NCI-H1092 (cell line): ENCODE data around the gene IFNA6.
"Not testable (repeated sequence)": the region's sequence is repeated elsewhere in the genome, so short reads cannot be mapped to it uniquely, and the experiment has no call there.

ENCODE experiments used
- DNase-seq: peaks from one replicate; lab custom pipeline; 2025; lab: John Stamatoyannopoulos, UW

IFNA6 gene

GRCh38 chr9:21350787-21351186 lies at the start of gene IFNA6:
Gene IFNA6, minus strand, starts transcription at chr9:21350887. Its CDS starts 0 bp downstream, at chr9:21350887.
- DNase-seq: no peak

GRCh38 chr9:21399956-21400355 lies 49.3 kb upstream of the IFNA6 start:
- DNase-seq: no peak

- no peak for DNase-seq
These were observed 48.3 kb upstream of the IFNA6 start for GRCh38 chr9:21398955-21399489.

- DNase-seq: peak; percentile 30
These were observed 45.4 kb upstream of the IFNA6 start for GRCh38 chr9:21395778-21396717.

- no peak for DNase-seq
These were observed 41.6 kb upstream of the IFNA6 start for GRCh38 chr9:21392270-21392669.

GRCh38 chr9:21385131-21385670 lies 34.5 kb upstream of the IFNA6 start, which contains the start of gene IFNA2:
Gene IFNA2, minus strand, starts transcription at chr9:21385398. Its CDS starts 69 bp downstream, at chr9:21385329.
- DNase-seq: no peak

- no peak for DNase-seq
These were observed 32.9 kb upstream of the IFNA6 start for GRCh38 chr9:21383627-21384026.

- no peak for DNase-seq
These were observed 31.0 kb upstream of the IFNA6 start for GRCh38 chr9:21381448-21382339.

GRCh38 chr9:21371467-21371866 lies 20.8 kb upstream of the IFNA6 start:
- DNase-seq: not testable (repeated sequence)

GRCh38 chr9:21367957-21368356 lies 17.3 kb upstream of the IFNA6 start, which contains the start of gene IFNA13:
Gene IFNA13, minus strand, starts transcription at chr9:21368057. Its CDS starts 47 bp downstream, at chr9:21368010.
- DNase-seq: no peak

GRCh38 chr9:21367169-21367568 lies 16.5 kb upstream of the IFNA6 start:
- DNase-seq: not testable (repeated sequence)

GRCh38 chr9:21362287-21362686 lies 11.6 kb upstream of the IFNA6 start:
- DNase-seq: no peak

GRCh38 chr9:21357479-21358460 lies 7.1 kb upstream of the IFNA6 start:
- no peak for DNase-seq

GRCh38 chr9:21348430-21348970 lies 2.2 kb downstream of the IFNA6 start:
- DNase-seq: no peak

GRCh38 chr9:21340735-21341134 lies 10.0 kb downstream of the IFNA6 start:
- DNase-seq: no peak

- no peak for DNase-seq
These were observed 14.2 kb downstream of the IFNA6 start for GRCh38 chr9:21336457-21336856.

GRCh38 chr9:21334701-21335632 lies 15.7 kb downstream of the IFNA6 start, which contains the start of gene KLHL9:
Gene KLHL9, minus strand, starts transcription at chr9:21335404. Its CDS starts 545 bp downstream, at chr9:21334859.
- peak; percentile 92 for DNase-seq

- DNase-seq: no peak
These were observed 17.5 kb downstream of the IFNA6 start for GRCh38 chr9:21333226-21333625.
